Activated naive CD8-positive, alpha-beta T cell treated with anti-CD3 and anti-CD28 coated beads, Interleukin-2, amount 10 ng/mL, durations not matched to agents 7 days and 5 days (primary cell): ENCODE measurements around the gene LIPC. TPM values are rescaled to one million over a fixed set of nuclear protein-coding genes. Genes with fewer than 3 reads are reported as not detected.

Experiments used
- ATAC-seq: fragments of 150-1000 bp; cut with Tn5 transposase; one replicate; pipeline ENCODE4 v1.10.0; 2021; ENCODE audit warnings: low read depth, moderate library complexity
- POLR2A ChIA-PET: fragments of 350-600 bp; sonication (Branson Sonifier 250); formaldehyde crosslinking; loops from one replicate; lab custom pipeline; 2021; ENCODE audit warnings: antibody characterized with exemption; lab: Charles Lee
- DNase-seq: peaks from one replicate; pipeline ENCODE4 v3.0.0; 2021
- H3K27ac Mint-ChIP-seq: one replicate; pipeline ENCODE4 v1.8.0; 2022; ENCODE audit warnings: mild to moderate bottlenecking, mixed read lengths
- H3K27me3 Mint-ChIP-seq: one replicate; pipeline ENCODE4 v1.8.0; 2022; ENCODE audit warnings: mild to moderate bottlenecking, moderate library complexity, mixed read lengths
- H3K36me3 Mint-ChIP-seq: one replicate; pipeline ENCODE4 v1.8.0; 2021; ENCODE audit warnings: mild to moderate bottlenecking, mixed read lengths
- H3K4me1 Mint-ChIP-seq: one replicate; pipeline ENCODE4 v1.8.0; 2021; ENCODE audit warnings: mixed read lengths
- H3K4me3 Mint-ChIP-seq: one replicate; pipeline ENCODE4 v1.8.0; 2022; ENCODE audit warnings: mild to moderate bottlenecking, moderate library complexity, mixed read lengths
- H3K9me3 Mint-ChIP-seq: one replicate; pipeline ENCODE4 v1.8.0; 2021; ENCODE audit warnings: mixed read lengths
- total RNA-seq, 2 experiments: library from RNA; stranded (reverse); gene quantifications; one replicate each; pipeline ENCODE4 v1.2.3, GENCODE V29; 2021

The LIPC gene
- total RNA-seq, 2 experiments from 2014 or later, result 7.4 to 9.0 TPM

DNA sequence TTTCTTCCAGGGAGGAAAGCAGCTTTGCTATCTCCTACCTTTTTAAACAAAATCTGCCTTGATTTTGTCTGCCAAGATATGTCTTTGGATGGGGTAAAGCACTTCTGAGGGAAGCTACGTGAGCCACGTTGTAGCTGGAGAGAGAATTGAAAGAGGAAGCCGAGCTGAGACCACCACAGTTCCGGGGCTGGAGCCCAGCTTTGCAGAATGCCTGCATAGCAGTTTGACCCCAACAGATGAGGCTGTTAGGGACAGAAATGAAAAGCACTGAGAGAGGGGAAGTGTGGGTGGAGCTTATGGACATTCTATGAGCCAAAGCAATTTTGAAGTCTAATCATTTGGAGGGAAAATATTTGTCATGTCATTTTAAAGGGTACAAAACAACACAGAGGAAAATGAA lies 45.4 kb downstream of the LIPC start:
- POLR2A ChIA-PET, result interaction anchor here (0.8 to 9.4 kb wide), 16 partner anchors 9 to 294 kb away, joined by 3 to 83 read pairs (median 7); partner anchors contain the start of genes ADAM10 and MINDY2
- Mint-ChIP-seq H3K27me3 (no peaks in the 10 kb centered on the region), H3K36me3 (peaks cover 11% of the 10 kb centered on the region), H3K27ac (peak overlapping the region; percentile 94), H3K9me3 (no peaks in the 10 kb centered on the region), H3K4me3 (peak overlapping the region; percentile 64), H3K4me1 (peaks cover 66% of the 10 kb centered on the region)
- DNase-seq (no peak), ATAC-seq (peak; percentile 50)

DNA sequence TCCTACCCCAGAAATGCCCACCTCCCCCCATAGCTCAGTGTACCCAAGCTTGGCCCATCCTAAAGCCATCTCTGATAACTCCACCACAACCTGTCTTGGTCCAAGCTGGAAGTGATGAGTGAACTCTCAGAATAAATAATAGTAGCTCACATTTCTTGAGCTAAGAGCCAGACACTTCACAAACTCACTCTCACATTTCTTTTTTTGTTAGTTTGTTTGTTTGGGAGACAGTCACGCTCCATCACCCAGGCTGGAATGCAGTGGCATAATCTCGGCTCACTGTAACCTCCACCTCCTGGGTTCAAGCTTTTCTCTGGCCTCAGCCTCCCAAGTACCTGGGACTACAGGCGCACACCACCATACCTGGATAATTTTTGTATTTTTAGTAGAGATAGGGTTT lies 46.2 kb downstream of the LIPC start:
- Mint-ChIP-seq H3K27ac (peak overlapping the region; percentile 94), H3K36me3 (peaks cover 13% of the 10 kb centered on the region), H3K4me1 (peaks cover 65% of the 10 kb centered on the region), H3K9me3 (no peaks in the 10 kb centered on the region), H3K4me3 (peak overlapping the region; percentile 64), H3K27me3 (no peaks in the 10 kb centered on the region)
- ATAC-seq (no peak), DNase-seq (no peak)
- POLR2A ChIA-PET, result interaction anchor here (1.1 to 9.4 kb wide), 10 partner anchors 8 to 293 kb away, joined by 3 to 83 read pairs (median 8); partner anchors contain the start of genes ADAM10 and MINDY2

DNA sequence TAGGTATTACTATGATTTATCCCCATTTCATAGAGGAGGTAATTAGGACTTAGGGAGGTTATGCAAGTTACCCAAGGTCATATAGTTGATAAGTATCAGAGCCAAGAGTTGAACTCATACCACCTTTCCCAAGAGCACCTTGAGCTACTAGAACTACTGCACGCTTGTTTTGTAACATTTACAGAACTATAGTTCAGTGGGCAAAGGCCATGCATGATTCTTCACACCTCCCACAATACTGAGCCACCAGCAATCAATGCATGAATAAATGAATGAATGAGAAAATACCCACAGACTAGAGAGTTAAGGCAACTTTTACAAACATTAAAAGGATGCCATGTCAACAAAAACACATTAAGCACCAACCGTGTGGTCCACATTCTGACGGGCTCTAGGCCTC lies 46.8 kb downstream of the LIPC start:
- H3K4me1 Mint-ChIP-seq, result peaks cover 65% of the 10 kb centered on the region
- ATAC-seq, result no peak
- DNase-seq, result no peak
- no peaks in the 10 kb centered on the region for H3K27me3 Mint-ChIP-seq
- peaks cover 14% of the 10 kb centered on the region for H3K36me3 Mint-ChIP-seq
- H3K27ac Mint-ChIP-seq, result peak overlapping the region; percentile 94
- no peaks in the 10 kb centered on the region for H3K9me3 Mint-ChIP-seq
- POLR2A ChIA-PET, result interaction anchor here (1.1 to 9.4 kb wide), 4 partner anchors 7 to 292 kb away, joined by 3 to 83 read pairs (median 8); partner anchors contain the start of gene MINDY2
- no peak overlapping the region for H3K4me3 Mint-ChIP-seq

DNA sequence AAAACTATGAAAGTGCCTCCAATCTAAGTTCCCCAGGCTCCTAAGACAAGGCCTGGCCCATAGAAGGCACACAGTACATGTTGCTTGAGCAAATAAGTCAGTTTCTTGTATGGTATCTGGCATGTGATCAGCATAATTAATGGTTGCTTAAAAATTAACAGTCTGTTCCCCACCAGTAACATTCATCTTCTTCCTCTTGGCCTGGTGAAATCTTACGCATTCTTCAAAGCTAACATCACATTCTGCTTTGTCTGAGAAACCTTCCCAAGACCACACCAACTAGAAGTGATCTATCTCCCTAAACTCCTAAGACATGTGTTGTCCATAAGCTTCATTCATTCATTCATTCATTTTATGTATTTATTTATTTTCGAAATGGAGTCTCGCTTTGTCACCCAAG lies 48.1 kb downstream of the LIPC start:
- no peaks in the 10 kb centered on the region for H3K9me3 Mint-ChIP-seq
- no peaks in the 10 kb centered on the region for H3K27me3 Mint-ChIP-seq
- H3K4me3 Mint-ChIP-seq, result no peak overlapping the region
- POLR2A ChIA-PET, result interaction anchor here (1.0 kb wide), 1 partner anchor 19 kb away, joined by 4 read pairs; no protein-coding TSS in a partner anchor
- no peak for ATAC-seq
- peaks cover 13% of the 10 kb centered on the region for H3K36me3 Mint-ChIP-seq
- no peak for DNase-seq
- peaks cover 64% of the 10 kb centered on the region for H3K4me1 Mint-ChIP-seq
- peak overlapping the region; percentile 35 for H3K27ac Mint-ChIP-seq

DNA sequence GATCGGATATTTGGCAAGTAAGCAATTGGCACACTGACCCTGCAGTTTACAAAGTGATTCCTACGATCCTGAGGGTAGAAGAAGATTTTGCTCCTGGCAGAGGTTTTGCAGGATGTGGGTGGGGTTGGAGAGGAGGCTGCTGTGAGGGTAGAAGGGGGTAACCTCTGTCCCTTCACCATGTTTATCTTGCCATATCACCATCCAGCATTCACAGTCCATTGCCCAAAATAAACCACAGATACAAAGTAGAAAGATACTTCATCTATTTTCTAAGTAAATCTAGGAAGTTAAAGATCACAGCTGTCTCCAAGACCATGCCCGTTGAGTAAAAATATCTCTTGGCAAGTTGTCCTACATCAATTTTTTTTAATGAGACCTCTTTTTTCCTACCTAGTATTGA lies 51.6 kb downstream of the LIPC start:
- H3K4me1 Mint-ChIP-seq, result peaks cover 58% of the 10 kb centered on the region

DNA sequence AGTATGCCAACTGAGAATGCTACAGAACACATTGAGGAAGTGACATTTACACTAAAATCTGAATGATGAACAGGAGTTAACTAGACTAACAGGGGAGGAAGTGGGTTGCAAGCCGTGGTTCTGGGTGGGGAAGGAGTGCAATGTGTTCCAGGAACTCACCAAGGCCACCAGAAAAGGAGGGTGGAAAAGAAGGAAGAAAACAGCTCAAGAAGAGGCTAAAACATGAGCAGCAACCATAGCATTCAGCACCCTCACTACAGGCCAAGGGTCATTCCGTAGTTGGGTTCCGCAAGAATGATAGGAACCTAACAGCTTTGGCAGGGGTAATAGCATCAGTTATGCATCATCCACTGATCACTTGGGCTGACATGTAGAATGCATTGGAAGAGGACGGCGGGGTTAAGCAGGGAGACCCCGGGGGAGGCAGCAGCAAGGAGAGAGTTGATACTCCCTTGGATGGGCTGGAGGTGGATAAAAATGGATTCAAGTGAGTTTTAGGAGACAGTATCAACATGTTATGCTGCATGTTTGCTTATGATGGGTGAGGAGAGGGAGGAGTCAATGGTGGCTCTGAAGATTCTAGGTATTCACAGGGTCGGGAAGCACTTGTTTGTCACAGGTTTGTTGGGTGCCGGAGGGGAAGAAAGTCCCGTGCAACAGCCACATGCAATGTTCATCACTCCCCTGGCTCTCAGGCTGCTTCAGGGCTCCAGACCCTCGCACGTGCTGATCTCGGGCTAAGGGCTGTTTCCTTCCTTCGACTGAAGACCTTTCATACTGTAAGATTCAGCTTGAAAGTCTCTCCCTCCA lies 53.2 kb downstream of the LIPC start:
- peak; percentile 82 for ATAC-seq
- POLR2A ChIA-PET, result interaction anchor here (0.6 to 5.7 kb wide), 16 partner anchors 11 to 265 kb away, joined by 3 to 83 read pairs (median 4); partner anchors contain the start of gene ADAM10
- peak overlapping the region; percentile 97 for H3K27ac Mint-ChIP-seq
- peaks cover 22% of the 10 kb centered on the region for H3K36me3 Mint-ChIP-seq
- peaks cover 48% of the 10 kb centered on the region for H3K4me1 Mint-ChIP-seq
- peak; percentile 77 for DNase-seq
- H3K27me3 Mint-ChIP-seq, result no peaks in the 10 kb centered on the region
- peaks cover 7% of the 10 kb centered on the region for H3K9me3 Mint-ChIP-seq
- H3K4me3 Mint-ChIP-seq, result peak overlapping the region; percentile 76

More for the DNA sequence above, 51.6 kb downstream of the LIPC start:
- POLR2A ChIA-PET, result interaction anchor here (0.6 to 5.7 kb wide), 7 partner anchors 9 to 266 kb away, joined by 3 to 83 read pairs (median 8); partner anchors contain the start of gene ADAM10
- Mint-ChIP-seq H3K4me3 (peak overlapping the region; percentile 14), H3K9me3 (no peaks in the 10 kb centered on the region), H3K27ac (peak overlapping the region; percentile 97), H3K36me3 (peaks cover 18% of the 10 kb centered on the region), H3K27me3 (no peaks in the 10 kb centered on the region)
- ATAC-seq, result no peak
- no peak for DNase-seq

DNA sequence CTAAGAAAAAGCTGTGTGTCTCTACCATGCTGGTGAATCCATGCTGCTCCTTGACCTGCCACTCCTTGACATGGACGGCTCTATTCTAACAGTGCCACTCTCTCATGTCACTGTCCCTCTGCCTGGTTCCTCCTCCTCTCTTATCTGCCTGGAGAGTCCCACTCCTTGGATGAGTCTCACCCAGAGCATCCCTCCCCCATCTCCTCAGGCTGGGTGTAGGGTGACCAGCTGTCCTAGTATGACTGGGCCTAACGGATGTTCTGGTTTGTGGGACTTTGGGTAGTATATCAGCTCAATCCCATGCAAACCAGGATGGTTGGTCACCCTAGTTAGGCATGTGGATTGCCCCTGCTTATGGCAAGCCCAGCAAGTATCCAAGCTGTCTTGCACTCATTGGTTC lies 54.3 kb downstream of the LIPC start:
- H3K27me3 Mint-ChIP-seq, result no peaks in the 10 kb centered on the region
- peak overlapping the region; percentile 97 for H3K27ac Mint-ChIP-seq
- no peak for ATAC-seq
- peaks cover 7% of the 10 kb centered on the region for H3K9me3 Mint-ChIP-seq
- peaks cover 25% of the 10 kb centered on the region for H3K36me3 Mint-ChIP-seq
- H3K4me1 Mint-ChIP-seq, result peaks cover 47% of the 10 kb centered on the region
- peak overlapping the region; percentile 53 for H3K4me3 Mint-ChIP-seq
- no peak for DNase-seq
- POLR2A ChIA-PET, result interaction anchor here (1.7 to 5.7 kb wide), 5 partner anchors 10 to 263 kb away, joined by 7 to 83 read pairs (median 15); partner anchors contain the start of gene ADAM10

DNA sequence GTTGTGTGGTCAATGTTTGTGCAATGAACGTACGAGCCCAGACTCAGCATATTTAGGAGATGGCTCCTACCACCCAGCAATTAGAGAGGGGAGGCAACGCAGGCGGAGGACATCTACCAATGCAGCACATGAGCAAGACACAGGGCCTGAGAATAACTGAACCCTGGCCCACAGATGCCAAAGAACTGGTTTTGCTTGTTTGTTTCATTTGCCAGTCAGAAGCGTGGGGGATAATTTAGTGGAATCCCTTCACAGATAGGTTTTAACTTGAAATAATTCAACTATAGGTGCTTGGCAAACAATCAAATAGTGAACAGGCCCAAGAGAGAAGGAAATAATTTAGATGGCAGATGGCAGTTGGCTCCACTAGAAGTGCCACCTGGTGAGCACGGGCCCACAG lies 54.8 kb downstream of the LIPC start:
- Mint-ChIP-seq H3K27ac (peak overlapping the region; percentile 97), H3K9me3 (peaks cover 7% of the 10 kb centered on the region), H3K4me1 (peaks cover 49% of the 10 kb centered on the region), H3K4me3 (peak overlapping the region; percentile 53), H3K36me3 (peaks cover 25% of the 10 kb centered on the region), H3K27me3 (no peaks in the 10 kb centered on the region)
- DNase-seq (no peak), ATAC-seq (no peak)
- POLR2A ChIA-PET, result interaction anchor here (1.5 to 5.7 kb wide), 5 partner anchors 9 to 284 kb away, joined by 3 to 83 read pairs (median 15); partner anchors contain the start of genes ADAM10 and MINDY2

DNA sequence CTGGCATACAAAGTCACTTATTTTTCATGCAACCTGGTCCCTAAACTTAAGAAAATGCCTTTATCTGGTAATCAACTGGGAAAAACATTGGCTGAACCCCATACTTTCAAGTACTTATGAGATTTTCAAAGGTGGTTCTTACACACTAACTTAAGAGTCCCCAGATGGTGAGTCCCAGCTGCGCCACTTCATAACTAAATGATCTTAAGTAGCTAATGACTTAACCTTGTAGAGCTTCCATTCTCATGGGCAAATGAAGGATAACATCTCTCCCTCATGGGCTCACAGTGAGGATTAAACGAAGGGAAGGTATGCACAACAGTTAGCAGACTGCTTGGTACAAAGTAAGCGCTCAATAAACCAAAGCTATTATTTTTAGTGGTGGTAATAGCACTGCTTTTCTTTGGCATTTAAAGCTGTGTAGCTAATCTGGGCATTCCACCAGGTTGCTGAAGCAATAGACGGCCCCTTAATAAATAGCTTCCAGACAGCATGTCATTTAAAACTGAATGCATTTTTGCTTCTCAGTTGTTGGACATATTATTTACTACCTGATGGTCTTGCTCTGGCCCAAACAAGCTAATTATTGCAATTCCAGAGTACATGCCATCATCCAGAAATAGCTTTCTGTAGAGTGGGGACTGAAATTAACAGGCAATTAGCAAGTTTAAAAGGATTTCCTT lies 55.4 kb downstream of the LIPC start:
- Mint-ChIP-seq H3K36me3 (peaks cover 25% of the 10 kb centered on the region), H3K27me3 (no peaks in the 10 kb centered on the region), H3K9me3 (peaks cover 7% of the 10 kb centered on the region), H3K4me1 (peaks cover 49% of the 10 kb centered on the region), H3K4me3 (no peak overlapping the region), H3K27ac (peak overlapping the region; percentile 97)
- ATAC-seq (no peak), DNase-seq (no peak)
- POLR2A ChIA-PET, result interaction anchor here (1.3 to 5.7 kb wide), 4 partner anchors 13 to 284 kb away, joined by 3 to 83 read pairs (median 34); partner anchors contain the start of gene MINDY2

DNA sequence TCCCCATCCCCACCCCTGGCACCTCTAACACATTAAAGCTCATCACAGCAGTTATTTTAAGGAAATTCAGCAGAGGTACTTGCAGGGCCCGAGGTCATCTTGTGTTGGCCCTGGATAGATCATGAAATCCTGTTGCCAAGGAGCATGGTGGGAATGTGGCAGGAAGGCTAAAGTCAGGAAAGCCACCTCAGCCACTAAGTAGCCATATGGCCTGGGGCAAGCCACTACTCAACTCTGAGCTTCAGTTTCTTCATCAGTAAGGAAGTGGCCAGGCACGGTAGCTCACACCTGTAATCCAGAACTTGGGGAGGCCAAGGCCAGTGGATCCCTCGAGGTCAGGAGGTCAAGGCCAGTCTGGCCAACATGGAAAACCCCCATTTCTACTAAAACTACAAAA lies 55.9 kb downstream of the LIPC start:
- Mint-ChIP-seq H3K4me1 (peaks cover 49% of the 10 kb centered on the region), H3K27ac (no peak overlapping the region)
- POLR2A ChIA-PET, result interaction anchor here (1.3 to 5.7 kb wide), 4 partner anchors 14 to 283 kb away, joined by 3 to 83 read pairs (median 34); partner anchors contain the start of gene MINDY2

DNA sequence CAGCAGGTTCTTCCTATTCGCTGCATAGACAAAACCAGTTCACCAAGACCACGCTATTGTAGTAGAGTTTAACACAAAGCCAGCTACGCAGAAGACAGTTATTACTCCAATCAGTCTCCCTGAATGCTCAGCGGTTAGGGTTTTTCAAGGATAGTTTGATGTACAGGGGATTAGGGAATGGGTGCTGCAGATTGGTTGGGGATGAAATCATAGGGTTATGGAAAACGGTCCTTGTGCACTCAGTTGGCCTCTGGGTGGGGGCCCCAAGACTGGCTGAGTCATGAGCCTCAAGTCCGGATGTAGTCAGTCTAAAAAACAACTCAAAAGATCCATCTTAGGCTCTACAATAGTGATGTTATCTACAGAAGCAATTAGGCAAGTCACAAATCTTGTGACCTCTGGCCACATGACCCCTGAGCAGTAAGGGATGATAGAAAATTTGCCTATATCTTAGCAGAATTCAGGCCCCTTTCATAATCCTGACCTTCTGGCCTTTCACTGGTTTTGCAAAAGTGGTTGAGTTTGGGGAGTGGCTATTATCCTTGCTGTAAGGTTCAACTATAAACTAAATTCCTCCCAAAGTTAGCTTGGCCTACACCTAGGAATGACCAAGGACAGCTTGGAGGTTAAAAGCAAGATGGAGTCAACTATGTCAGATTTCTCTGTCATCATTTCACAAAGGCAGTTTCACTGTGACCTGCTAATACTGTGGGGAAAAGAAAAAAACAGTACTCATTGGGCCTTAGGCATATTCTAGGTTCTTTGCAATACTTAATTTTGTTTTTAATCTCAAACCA lies 57.7 kb downstream of the LIPC start:
- H3K36me3 Mint-ChIP-seq, result peaks cover 35% of the 10 kb centered on the region
- ATAC-seq, result no peak
- H3K4me3 Mint-ChIP-seq, result no peak overlapping the region
- POLR2A ChIA-PET, result interaction anchor here (0.7 kb wide), 1 partner anchor 12 kb away, joined by 3 read pairs; no protein-coding TSS in a partner anchor
- H3K27ac Mint-ChIP-seq, result no peak overlapping the region
- H3K9me3 Mint-ChIP-seq, result peaks cover 9% of the 10 kb centered on the region
- no peak for DNase-seq
- H3K27me3 Mint-ChIP-seq, result no peaks in the 10 kb centered on the region
- peaks cover 39% of the 10 kb centered on the region for H3K4me1 Mint-ChIP-seq

More for the DNA sequence above, 55.9 kb downstream of the LIPC start:
- peaks cover 7% of the 10 kb centered on the region for H3K9me3 Mint-ChIP-seq
- DNase-seq, result no peak
- H3K36me3 Mint-ChIP-seq, result peaks cover 27% of the 10 kb centered on the region
- H3K4me3 Mint-ChIP-seq, result no peak overlapping the region
- no peak for ATAC-seq
- H3K27me3 Mint-ChIP-seq, result no peaks in the 10 kb centered on the region
